ENCODE measurements around the gene TTC7B.

DNA sequence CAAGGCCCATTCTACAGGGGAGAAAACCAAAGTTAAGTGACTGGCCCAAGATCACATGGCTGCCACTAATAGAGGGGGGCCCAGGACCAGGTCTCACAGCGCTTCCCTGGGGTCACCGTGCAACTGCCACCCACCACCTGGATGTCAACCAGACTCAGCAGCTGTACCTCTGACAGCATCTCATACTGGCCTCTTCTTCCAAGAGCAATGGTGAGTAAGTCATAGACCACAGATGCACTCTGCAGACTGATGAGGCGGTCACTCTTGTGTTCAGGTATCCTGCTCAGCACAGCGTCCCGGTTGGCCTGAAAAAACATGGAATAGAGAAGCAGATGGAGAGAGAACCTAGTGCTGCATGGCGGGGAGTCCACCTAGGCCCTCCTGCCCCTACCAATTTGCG lies 139.9 kb downstream of the TTC7B start:
- TF ChIP-seq, protein P1, sequence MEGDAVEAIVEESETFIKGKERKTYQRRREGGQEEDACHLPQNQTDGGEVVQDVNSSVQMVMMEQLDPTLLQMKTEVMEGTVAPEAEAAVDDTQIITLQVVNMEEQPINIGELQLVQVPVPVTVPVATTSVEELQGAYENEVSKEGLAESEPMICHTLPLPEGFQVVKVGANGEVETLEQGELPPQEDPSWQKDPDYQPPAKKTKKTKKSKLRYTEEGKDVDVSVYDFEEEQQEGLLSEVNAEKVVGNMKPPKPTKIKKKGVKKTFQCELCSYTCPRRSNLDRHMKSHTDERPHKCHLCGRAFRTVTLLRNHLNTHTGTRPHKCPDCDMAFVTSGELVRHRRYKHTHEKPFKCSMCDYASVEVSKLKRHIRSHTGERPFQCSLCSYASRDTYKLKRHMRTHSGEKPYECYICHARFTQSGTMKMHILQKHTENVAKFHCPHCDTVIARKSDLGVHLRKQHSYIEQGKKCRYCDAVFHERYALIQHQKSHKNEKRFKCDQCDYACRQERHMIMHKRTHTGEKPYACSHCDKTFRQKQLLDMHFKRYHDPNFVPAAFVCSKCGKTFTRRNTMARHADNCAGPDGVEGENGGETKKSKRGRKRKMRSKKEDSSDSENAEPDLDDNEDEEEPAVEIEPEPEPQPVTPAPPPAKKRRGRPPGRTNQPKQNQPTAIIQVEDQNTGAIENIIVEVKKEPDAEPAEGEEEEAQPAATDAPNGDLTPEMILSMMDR (IDR thresholded peaks at IDR 0.05), result no peak
- TF ChIP-seq POLR2AphosphoS5 (IDR thresholded peaks at IDR 0.05), result no peak

Data from prostate gland (tissue), 2 donors.